ENCODE data around the gene APMAP. TPM values are rescaled to one million over a fixed set of nuclear protein-coding genes. Genes with fewer than 3 reads are reported as not detected.

Gene APMAP
- total RNA-seq, 1 donor from 2014 or later = 71.7 TPM

DNA sequence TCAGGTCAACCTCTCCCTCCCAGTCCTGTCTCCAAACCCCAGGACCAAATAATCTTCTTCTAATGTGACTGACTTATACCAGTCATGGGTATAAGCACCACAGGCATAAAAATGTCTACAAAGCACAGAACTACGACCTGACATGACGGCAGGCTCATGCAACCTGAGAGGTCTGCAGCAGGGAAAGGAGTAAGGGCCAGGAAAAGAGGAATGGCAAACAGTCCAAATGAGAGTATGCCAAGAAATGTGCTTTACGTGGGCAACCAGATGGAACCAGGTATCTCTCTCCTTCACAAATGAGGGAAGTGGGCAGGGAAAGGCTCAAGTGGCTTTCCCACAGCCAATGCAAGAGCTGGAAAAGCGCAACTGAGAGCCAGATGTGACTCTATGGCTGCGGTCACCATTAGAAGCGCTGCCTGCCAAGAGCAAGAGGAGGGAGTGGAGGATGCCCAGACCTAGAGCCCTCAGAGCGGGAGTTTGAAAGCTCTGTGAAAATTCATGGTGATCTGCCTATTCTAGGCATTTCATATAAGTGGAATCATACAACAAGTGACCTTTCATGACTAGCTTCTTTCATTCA, 6.0 kb downstream of the APMAP start:
- Histone ChIP-seq H3K36me3 (peaks cover 5% of the 10 kb centered on the region), H4K20me1 (ENCODE audit: low read depth) (peaks cover 10% of the 10 kb centered on the region), H3K9me3 (ENCODE audit: low read depth) (no peaks in the 10 kb centered on the region), H2AFZ (replicated peaks) (no peak overlapping the region), H3K79me2 (ENCODE audit: low read depth) (peaks cover 64% of the 10 kb centered on the region), H3K9ac (no peak overlapping the region), H3K4me1 (peaks cover 11% of the 10 kb centered on the region), H3F3A (ENCODE audit: low read depth) (no peaks in the 10 kb centered on the region), H3K27ac (no peak overlapping the region), H3K4me2 (no peak overlapping the region), H3K27me3 (no peaks in the 10 kb centered on the region), H3K4me3 (no peak overlapping the region)
- Mint-ChIP-seq H3K4me1 (peaks cover 12% of the 10 kb centered on the region), H3K36me3 (peaks cover 14% of the 10 kb centered on the region), H3K4me3 (no peak overlapping the region), H3K27me3 (ENCODE audit: insufficient read depth, low read depth) (no peaks in the 10 kb centered on the region), H3K9me3 (peaks cover 1% of the 10 kb centered on the region), H3K27ac (no peak overlapping the region)
- TF ChIP-seq EZH2phosphoT487 (IDR thresholded peaks at IDR 0.05) (no peak), EZH2 (IDR thresholded peaks at IDR 0.05) (no peak)
- TF ChIP-seq, protein P1, sequence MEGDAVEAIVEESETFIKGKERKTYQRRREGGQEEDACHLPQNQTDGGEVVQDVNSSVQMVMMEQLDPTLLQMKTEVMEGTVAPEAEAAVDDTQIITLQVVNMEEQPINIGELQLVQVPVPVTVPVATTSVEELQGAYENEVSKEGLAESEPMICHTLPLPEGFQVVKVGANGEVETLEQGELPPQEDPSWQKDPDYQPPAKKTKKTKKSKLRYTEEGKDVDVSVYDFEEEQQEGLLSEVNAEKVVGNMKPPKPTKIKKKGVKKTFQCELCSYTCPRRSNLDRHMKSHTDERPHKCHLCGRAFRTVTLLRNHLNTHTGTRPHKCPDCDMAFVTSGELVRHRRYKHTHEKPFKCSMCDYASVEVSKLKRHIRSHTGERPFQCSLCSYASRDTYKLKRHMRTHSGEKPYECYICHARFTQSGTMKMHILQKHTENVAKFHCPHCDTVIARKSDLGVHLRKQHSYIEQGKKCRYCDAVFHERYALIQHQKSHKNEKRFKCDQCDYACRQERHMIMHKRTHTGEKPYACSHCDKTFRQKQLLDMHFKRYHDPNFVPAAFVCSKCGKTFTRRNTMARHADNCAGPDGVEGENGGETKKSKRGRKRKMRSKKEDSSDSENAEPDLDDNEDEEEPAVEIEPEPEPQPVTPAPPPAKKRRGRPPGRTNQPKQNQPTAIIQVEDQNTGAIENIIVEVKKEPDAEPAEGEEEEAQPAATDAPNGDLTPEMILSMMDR (IDR thresholded peaks at IDR 0.05) = no peak
- DNase-seq (ENCODE audit: low spot score) = no peak

DNA sequence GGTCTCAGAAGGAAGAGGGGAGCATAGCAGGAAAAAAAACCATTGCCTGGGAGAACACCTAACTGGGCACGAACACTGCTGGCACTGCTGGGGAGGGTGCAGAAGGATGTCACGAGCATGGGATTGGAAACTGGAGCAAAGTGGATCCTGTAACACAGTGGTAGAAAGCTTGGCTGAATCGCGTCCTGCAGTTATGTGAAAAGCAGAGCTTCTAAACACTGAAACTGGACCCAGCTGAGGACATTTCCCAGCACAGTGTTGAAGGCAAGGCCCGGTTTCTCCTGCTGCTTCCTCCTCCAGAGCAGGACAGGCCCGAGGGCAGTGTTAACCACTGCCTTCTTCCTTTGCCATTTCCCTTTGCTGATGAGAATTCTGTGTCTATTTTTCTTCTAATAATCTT, 6.7 kb downstream of the APMAP start:
- H3K27me3 ChIP-seq = no peaks in the 10 kb centered on the region
- no peak overlapping the region for H3K4me3 Mint-ChIP-seq
- H3K4me1 ChIP-seq = peaks cover 4% of the 10 kb centered on the region
- no peaks in the 10 kb centered on the region for H3K9me3 ChIP-seq (ENCODE audit: low read depth)
- H2AFZ ChIP-seq (replicated peaks) = no peak overlapping the region
- peaks cover 2% of the 10 kb centered on the region for H3K27me3 Mint-ChIP-seq (ENCODE audit: insufficient read depth, low read depth)
- H3K4me1 Mint-ChIP-seq = peaks cover 7% of the 10 kb centered on the region
- no peak overlapping the region for H3K27ac ChIP-seq
- H3K36me3 ChIP-seq = peaks cover 5% of the 10 kb centered on the region
- H3K9me3 Mint-ChIP-seq = peaks cover 4% of the 10 kb centered on the region
- no peak overlapping the region for H3K4me2 ChIP-seq
- H4K20me1 ChIP-seq (ENCODE audit: low read depth) = peaks cover 3% of the 10 kb centered on the region
- H3K4me3 ChIP-seq = no peak overlapping the region
- DNase-seq (ENCODE audit: low spot score) = no peak
- peaks cover 56% of the 10 kb centered on the region for H3K79me2 ChIP-seq (ENCODE audit: low read depth)
- H3F3A ChIP-seq (ENCODE audit: low read depth) = no peaks in the 10 kb centered on the region
- H3K36me3 Mint-ChIP-seq = peaks cover 20% of the 10 kb centered on the region
- TF ChIP-seq EZH2 (IDR thresholded peaks at IDR 0.05) (no peak), EZH2phosphoT487 (IDR thresholded peaks at IDR 0.05) (no peak)
- TF ChIP-seq, protein P1 (IDR thresholded peaks at IDR 0.05) = no peak
- no peak overlapping the region for H3K9ac ChIP-seq
- H3K27ac Mint-ChIP-seq = no peak overlapping the region

DNA sequence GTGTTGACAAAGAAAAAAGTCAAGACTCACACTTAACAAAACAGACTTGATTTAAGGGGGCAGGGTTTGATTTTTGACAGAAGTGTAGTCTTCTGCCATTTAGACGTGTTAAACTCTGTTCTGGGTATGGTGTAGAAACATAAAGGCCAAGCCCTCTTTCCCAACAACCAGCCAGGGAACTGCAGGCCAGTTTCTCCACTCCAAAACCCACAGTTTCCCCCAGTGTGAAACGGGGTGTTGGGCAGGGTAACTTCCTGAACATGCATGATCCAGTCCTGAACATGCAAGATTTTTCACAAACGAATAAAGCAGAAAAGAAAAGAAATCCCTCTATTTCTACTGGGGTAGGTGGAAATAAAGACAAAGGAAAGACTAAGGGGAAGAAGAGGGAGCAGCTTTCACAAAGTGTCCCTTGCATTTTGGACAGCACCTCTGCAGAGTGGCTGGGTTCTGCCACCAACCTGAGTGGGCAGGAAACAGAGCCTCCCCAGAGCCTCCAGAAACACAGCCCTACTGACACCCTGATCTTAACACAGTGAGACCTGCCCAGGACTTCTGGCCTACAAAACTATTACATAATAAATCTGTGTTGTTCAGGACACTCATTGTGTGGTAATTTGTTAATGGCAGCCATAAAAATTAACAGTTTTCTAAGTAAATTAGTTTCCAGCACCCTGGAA, 7.5 kb downstream of the APMAP start:
- Mint-ChIP-seq H3K27ac (no peak overlapping the region), H3K4me1 (peaks cover 3% of the 10 kb centered on the region), H3K36me3 (peaks cover 26% of the 10 kb centered on the region), H3K27me3 (ENCODE audit: insufficient read depth, low read depth) (peaks cover 2% of the 10 kb centered on the region), H3K4me3 (no peak overlapping the region), H3K9me3 (peaks cover 6% of the 10 kb centered on the region)
- Histone ChIP-seq H2AFZ (replicated peaks) (no peak overlapping the region), H3K36me3 (peaks cover 5% of the 10 kb centered on the region), H3K27ac (no peak overlapping the region), H3K9me3 (ENCODE audit: low read depth) (no peaks in the 10 kb centered on the region), H3K79me2 (ENCODE audit: low read depth) (peaks cover 49% of the 10 kb centered on the region), H4K20me1 (ENCODE audit: low read depth) (no peaks in the 10 kb centered on the region), H3K4me3 (no peak overlapping the region), H3K4me2 (no peak overlapping the region), H3K4me1 (no peaks in the 10 kb centered on the region), H3F3A (ENCODE audit: low read depth) (no peaks in the 10 kb centered on the region), H3K9ac (no peak overlapping the region), H3K27me3 (no peaks in the 10 kb centered on the region)
- DNase-seq (ENCODE audit: low spot score) = no peak
- TF ChIP-seq EZH2phosphoT487 (IDR thresholded peaks at IDR 0.05) (no peak), EZH2 (IDR thresholded peaks at IDR 0.05) (no peak)
- TF ChIP-seq, protein P1 (IDR thresholded peaks at IDR 0.05) = no peak

Measured in neural progenitor cell (in vitro differentiated cells).